GM12891 (cell line): ENCODE data around the gene ARMH2.

Experiments
- POLR2A ChIP-seq: IDR thresholded peaks from 2 replicates; pipeline ENCODE4 v1.6.1; 2011; ENCODE audit warnings: low read depth, low read length, control low read depth
- POLR2AphosphoS5 ChIP-seq: IDR thresholded peaks from 2 replicates; pipeline ENCODE4 v1.6.1; 2011; ENCODE audit warnings: low read depth, low read length, control low read depth
- POU2F2 ChIP-seq: IDR thresholded peaks from 2 replicates; pipeline ENCODE4 v1.6.1; 2011; ENCODE audit warnings: low read depth, mild to moderate bottlenecking, control low read depth, low read length, moderate library complexity
- SPI1 ChIP-seq: IDR thresholded peaks from 2 replicates; pipeline ENCODE4 v1.6.1; 2011; ENCODE audit warnings: low read depth, low read length, control low read depth
- TAF1 ChIP-seq: IDR thresholded peaks from 2 replicates; pipeline ENCODE4 v1.6.1; 2011; ENCODE audit warnings: low read depth, low read length, control low read depth

DNA sequence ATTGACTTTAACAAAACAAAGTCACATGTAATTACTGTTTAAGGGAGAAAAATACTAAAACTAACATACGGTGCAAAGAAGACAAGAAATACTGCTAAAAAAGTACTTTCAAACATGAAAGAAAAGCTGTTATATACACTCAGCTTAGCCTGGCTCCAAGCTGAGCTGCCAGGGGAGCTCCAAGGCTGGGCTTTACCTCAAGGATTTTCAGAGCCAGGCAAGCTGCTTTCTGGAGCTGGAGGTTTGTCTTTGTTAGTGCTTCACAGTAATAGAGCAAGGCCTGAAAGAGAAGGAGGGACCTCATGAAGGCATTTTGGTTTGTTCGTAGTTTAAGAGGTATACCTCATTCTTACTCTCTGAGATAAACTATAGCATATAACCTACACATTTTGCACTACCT, 19.6 kb upstream of the ARMH2 start:
- TF ChIP-seq TAF1 (no peak), POLR2A (no peak), SPI1 (no peak), POLR2AphosphoS5 (no peak), POU2F2 (no peak)
